ENCODE results near the gene TRIM41.

- TF ChIP-seq POLR2A (IDR thresholded peaks at IDR 0.05; ENCODE audit: extremely low read depth, insufficient read length) (no peak), MYC (IDR thresholded peaks at IDR 0.05; ENCODE audit: low read depth, low read length) (no peak), MAX (IDR thresholded peaks at IDR 0.05; ENCODE audit: low read depth, low read length) (no peak)
- TF ChIP-seq, protein P1, sequence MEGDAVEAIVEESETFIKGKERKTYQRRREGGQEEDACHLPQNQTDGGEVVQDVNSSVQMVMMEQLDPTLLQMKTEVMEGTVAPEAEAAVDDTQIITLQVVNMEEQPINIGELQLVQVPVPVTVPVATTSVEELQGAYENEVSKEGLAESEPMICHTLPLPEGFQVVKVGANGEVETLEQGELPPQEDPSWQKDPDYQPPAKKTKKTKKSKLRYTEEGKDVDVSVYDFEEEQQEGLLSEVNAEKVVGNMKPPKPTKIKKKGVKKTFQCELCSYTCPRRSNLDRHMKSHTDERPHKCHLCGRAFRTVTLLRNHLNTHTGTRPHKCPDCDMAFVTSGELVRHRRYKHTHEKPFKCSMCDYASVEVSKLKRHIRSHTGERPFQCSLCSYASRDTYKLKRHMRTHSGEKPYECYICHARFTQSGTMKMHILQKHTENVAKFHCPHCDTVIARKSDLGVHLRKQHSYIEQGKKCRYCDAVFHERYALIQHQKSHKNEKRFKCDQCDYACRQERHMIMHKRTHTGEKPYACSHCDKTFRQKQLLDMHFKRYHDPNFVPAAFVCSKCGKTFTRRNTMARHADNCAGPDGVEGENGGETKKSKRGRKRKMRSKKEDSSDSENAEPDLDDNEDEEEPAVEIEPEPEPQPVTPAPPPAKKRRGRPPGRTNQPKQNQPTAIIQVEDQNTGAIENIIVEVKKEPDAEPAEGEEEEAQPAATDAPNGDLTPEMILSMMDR (IDR thresholded peaks at IDR 0.05; ENCODE audit: low read depth, low read length) = no peak
Measured at GRCh38 chr5:181221105-181221791, 1.8 kb upstream of the TRIM41 start.

Measured in NB4 (cell line).